ENCODE data around the gene LINGO1. TPM values are rescaled to one million over a fixed set of nuclear protein-coding genes. Genes with fewer than 3 reads are reported as not detected.

The LINGO1 gene
- total RNA-seq, 1 donor from 2014 or later, result 18.7 TPM

DNA sequence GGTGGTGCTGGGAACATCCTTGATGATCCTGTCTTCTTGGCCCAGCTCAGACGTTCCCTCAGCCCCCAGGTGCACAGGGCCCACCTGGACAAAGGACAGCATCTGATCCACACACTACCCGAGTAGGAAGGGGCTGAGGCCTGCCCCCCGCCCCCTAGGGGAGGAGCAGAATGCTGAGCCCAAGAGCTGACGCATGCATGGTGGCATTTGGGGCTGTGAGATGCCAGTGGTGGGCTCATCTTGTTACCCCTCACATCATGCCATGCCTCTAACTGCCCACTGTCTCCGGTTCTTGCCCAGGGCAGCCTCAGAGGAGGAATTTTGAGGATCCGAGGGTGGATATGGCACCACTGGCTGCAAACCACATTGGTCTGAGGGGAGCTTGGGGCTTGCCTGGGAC, 61.5 kb downstream of the LINGO1 start:
- no peak overlapping the region for H3K27ac Mint-ChIP-seq
- peaks cover 29% of the 10 kb centered on the region for H3K4me1 Mint-ChIP-seq
- H3K4me3 Mint-ChIP-seq, result no peak overlapping the region
- no peak for DNase-seq (ENCODE audit: low spot score in 2 of 2, unreplicated experiment in 2 of 2)
- H3K27me3 Mint-ChIP-seq (ENCODE audit: low read depth), result peaks cover 3% of the 10 kb centered on the region
- TF ChIP-seq, protein P1, sequence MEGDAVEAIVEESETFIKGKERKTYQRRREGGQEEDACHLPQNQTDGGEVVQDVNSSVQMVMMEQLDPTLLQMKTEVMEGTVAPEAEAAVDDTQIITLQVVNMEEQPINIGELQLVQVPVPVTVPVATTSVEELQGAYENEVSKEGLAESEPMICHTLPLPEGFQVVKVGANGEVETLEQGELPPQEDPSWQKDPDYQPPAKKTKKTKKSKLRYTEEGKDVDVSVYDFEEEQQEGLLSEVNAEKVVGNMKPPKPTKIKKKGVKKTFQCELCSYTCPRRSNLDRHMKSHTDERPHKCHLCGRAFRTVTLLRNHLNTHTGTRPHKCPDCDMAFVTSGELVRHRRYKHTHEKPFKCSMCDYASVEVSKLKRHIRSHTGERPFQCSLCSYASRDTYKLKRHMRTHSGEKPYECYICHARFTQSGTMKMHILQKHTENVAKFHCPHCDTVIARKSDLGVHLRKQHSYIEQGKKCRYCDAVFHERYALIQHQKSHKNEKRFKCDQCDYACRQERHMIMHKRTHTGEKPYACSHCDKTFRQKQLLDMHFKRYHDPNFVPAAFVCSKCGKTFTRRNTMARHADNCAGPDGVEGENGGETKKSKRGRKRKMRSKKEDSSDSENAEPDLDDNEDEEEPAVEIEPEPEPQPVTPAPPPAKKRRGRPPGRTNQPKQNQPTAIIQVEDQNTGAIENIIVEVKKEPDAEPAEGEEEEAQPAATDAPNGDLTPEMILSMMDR (IDR thresholded peaks at IDR 0.05; ENCODE audit: unreplicated experiment), result no peak
- no peaks in the 10 kb centered on the region for H3K9me3 Mint-ChIP-seq
- no peaks in the 10 kb centered on the region for H3K36me3 Mint-ChIP-seq

DNA sequence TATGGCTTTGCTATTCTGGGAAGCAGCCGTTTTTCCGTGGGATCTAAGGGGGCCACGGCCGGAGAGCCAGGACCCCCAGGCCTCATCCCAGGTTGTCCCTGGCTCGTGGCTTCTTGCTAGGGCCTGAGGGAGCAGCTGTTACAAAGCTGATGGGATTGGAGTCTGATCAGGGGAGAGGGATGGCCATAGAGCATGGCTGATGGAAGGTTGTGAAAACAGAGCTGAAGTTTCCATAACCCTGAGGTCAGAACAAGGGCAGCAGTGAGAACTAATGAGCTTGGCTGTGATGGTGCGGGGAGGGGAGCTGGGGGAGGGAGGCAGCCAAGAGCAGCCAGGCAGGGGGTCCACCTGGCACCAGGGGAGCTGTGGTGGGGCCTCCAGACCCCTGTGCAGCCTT, 63.0 kb downstream of the LINGO1 start:
- H3K36me3 Mint-ChIP-seq, result no peaks in the 10 kb centered on the region
- peaks cover 34% of the 10 kb centered on the region for H3K4me1 Mint-ChIP-seq
- peak overlapping the region; percentile 48 for H3K4me3 Mint-ChIP-seq
- H3K27me3 Mint-ChIP-seq (ENCODE audit: low read depth), result peaks cover 4% of the 10 kb centered on the region
- no peaks in the 10 kb centered on the region for H3K9me3 Mint-ChIP-seq
- peak overlapping the region; percentile 82 for H3K27ac Mint-ChIP-seq
- no peak for DNase-seq (ENCODE audit: low spot score in 2 of 2, unreplicated experiment in 2 of 2)
- TF ChIP-seq, protein P1 (IDR thresholded peaks at IDR 0.05; ENCODE audit: unreplicated experiment), result no peak

DNA sequence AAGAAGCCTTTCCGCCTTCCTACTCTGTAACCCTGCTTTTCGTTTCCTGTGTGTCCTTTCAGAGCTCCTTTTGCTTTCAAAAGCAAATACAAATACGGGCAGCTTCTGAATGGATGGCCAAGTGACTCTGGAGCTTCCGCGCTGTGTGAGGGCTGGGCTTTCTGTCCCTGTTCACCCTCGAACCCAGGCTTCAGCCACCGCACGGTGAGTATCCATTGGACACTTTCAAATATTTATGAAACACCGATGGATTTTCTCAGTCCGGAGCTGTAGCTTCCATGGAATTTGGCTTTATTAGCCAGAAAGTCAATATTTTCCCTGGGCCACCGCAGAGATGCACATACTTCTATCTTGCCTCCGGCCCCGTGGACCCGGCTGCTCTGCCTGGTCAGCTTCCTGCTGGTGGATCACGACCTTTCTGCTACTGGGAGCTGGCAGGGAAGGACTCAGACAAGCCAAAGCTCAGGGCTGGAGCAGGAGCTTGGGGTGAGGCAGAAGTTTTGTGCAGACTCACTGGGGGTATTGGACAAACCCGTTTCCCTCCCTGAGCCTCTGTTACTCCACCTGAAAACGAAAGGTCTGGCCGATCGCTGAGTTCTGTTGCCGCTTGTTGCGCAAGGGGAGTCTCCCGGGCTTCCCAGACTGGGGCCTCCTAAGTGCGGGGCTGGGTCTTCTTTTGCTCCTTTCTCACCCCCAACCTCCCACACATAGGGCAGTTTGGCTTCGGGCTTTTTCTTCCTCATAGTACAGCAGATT, 63.6 kb downstream of the LINGO1 start:
- H3K9me3 Mint-ChIP-seq, result no peaks in the 10 kb centered on the region
- peaks cover 4% of the 10 kb centered on the region for H3K27me3 Mint-ChIP-seq (ENCODE audit: low read depth)
- H3K27ac Mint-ChIP-seq, result peak overlapping the region; percentile 82
- H3K4me1 Mint-ChIP-seq, result peaks cover 35% of the 10 kb centered on the region
- H3K4me3 Mint-ChIP-seq, result peak overlapping the region; percentile 48
- DNase-seq (ENCODE audit: low spot score in 2 of 2, unreplicated experiment in 2 of 2), result no peak
- no peaks in the 10 kb centered on the region for H3K36me3 Mint-ChIP-seq
- TF ChIP-seq, protein P1 (IDR thresholded peaks at IDR 0.05; ENCODE audit: unreplicated experiment), result no peak

DNA sequence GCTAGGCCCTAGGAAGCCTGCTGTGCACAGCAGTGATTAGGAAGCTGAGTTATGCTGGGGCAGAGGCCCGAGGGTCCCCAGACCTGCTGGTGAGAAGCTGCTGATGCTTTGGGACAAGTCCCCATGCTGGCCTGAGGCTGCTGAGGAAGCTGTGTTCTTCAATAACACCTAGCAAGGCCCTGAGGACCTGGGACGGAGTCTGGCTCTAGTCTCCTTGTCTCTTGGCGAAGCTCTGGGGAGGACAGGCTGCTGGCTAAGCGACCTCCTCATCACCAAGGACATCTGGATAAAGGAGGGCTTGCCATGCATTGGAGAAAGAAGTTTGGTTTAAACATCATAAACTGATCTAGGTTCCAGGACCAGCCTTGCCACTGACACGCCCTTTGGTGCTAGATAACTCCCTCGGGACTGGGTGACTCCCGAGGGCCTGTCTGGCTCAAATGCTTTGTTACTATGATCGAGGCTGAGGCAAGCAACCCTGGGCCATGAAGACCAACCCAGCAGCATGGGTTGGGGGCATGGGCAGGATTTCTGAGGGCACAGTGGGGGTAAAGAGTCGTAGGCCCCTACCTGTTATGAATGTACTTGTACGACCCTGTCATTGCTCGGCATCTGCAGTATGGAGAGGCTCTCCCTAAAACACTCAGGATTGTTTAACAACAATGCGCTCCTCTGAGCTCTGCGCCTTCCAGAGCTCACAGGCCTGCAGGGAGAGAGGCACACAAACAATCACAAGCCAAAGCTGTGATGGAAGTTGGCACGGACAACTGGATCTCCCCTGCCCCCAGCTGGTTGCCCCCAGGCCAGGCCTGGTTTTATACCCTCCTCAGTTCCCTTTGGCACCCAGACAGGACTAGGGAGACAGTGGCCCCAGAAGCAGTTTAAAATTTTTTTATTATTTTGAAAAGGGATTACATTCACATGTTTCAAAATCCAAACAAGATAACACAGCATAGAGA, 64.4 kb downstream of the LINGO1 start:
- no peak for DNase-seq (ENCODE audit: low spot score in 2 of 2, unreplicated experiment in 2 of 2)
- H3K9me3 Mint-ChIP-seq, result no peaks in the 10 kb centered on the region
- peaks cover 6% of the 10 kb centered on the region for H3K27me3 Mint-ChIP-seq (ENCODE audit: low read depth)
- peak overlapping the region; percentile 82 for H3K27ac Mint-ChIP-seq
- H3K4me3 Mint-ChIP-seq, result peak overlapping the region; percentile 1
- peaks cover 43% of the 10 kb centered on the region for H3K4me1 Mint-ChIP-seq
- H3K36me3 Mint-ChIP-seq, result no peaks in the 10 kb centered on the region
- TF ChIP-seq, protein P1 (IDR thresholded peaks at IDR 0.05; ENCODE audit: unreplicated experiment), result no peak

DNA sequence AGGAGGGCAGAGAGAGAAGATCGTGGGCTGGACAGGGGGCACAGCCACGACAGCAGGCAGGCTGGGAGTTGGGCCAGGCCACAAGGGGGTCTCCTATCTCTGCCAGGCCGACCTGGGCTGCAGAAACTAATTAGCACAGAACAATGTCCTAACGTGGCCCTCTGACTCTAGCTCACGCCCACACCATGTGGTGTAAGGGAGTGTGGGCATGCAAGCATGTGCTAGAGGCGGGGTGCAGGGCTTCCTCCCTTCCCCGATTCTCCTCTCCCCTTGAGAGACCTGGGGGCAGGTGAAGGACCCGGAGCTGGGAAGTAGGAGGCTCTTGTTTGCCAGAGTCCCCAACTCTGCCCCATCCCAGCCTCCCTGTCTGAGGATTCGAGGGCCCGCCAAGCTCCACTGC, 65.5 kb downstream of the LINGO1 start:
- H3K4me3 Mint-ChIP-seq, result no peak overlapping the region
- peaks cover 6% of the 10 kb centered on the region for H3K27me3 Mint-ChIP-seq (ENCODE audit: low read depth)
- H3K27ac Mint-ChIP-seq, result no peak overlapping the region
- H3K4me1 Mint-ChIP-seq, result peaks cover 43% of the 10 kb centered on the region
- H3K36me3 Mint-ChIP-seq, result no peaks in the 10 kb centered on the region
- H3K9me3 Mint-ChIP-seq, result no peaks in the 10 kb centered on the region
- DNase-seq (ENCODE audit: low spot score in 2 of 2, unreplicated experiment in 2 of 2), result no peak
- TF ChIP-seq, protein P1 (IDR thresholded peaks at IDR 0.05; ENCODE audit: unreplicated experiment), result no peak

Measured in mesothelial cell of epicardium (in vitro differentiated cells).